LoVo (cell line): ENCODE data around the gene EFCAB12.
"Not testable (repeated sequence)": the region's sequence is repeated elsewhere in the genome, so short reads cannot be mapped to it uniquely, and the experiment has no call there.

Source experiments
- DNase-seq: peaks from one replicate; pipeline ENCODE4 v3.0.0-alpha.2; 2016; ENCODE audit warnings: low spot score

EFCAB12 gene

DNA sequence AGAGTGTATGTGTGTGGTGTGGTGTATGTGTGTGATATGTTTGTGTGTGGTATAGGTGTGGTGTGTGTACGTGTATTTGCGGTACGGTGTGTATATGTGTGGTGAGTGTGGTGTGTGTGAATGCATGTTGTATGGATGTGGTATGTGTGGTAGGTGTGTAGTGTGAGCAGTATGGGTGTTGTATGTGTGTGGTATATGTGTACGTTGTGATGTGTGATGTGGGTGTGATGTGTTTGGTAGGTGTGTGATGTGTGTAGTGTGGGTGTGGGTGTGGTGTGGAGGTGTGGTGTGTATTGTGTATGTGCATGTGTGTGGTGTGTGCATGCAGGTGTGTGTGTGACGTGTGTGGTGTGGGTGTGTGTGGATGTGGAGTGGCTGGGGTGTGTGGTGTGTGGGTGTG is 58.7 kb downstream of the EFCAB12 start:
- DNase-seq: no peak

DNA sequence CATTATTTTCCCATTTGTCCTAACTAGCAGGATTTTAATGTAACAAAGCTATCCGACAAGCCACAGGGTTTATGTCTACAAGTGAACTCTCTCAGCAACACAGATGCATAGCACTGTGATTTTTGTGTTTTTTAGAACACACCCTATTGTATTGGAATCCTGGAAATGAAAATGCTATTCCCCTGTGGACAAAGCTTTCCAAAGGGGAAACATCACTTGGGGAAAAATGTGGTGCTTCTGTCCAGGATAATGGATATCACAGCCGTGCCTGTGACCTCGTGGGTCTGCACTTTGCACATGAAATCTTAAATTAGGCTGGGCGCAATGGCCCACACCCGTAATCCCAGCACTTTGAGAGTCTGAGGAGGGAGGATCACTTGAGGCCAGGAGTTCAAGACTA is 60.6 kb downstream of the EFCAB12 start:
- no peak for DNase-seq

DNA sequence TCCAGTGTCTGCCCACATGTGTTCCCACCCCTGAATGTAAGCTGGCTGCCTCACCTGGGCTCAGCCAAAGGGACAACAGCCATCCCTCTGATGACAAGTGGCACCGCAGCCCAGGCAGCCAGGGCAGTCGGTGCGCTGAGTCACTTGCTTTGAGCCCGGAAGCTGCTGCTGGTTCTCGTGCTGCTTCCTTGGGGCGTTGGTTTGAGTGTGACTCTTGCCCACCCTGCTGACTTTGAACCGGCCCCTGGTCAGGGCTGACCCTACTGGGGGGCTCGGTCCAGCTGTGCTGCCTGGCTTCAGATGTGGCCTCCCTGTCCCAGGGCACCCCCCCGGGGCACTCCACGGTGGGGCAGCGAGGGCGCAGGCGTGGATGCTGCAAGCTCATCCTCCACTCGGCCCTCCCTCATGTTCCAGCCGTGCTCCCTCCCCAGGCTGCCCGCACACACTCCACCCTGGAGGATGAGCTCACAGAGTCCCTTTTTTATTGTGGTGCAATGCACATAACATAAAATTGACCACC is 62.1 kb downstream of the EFCAB12 start:
- DNase-seq: no peak

DNA sequence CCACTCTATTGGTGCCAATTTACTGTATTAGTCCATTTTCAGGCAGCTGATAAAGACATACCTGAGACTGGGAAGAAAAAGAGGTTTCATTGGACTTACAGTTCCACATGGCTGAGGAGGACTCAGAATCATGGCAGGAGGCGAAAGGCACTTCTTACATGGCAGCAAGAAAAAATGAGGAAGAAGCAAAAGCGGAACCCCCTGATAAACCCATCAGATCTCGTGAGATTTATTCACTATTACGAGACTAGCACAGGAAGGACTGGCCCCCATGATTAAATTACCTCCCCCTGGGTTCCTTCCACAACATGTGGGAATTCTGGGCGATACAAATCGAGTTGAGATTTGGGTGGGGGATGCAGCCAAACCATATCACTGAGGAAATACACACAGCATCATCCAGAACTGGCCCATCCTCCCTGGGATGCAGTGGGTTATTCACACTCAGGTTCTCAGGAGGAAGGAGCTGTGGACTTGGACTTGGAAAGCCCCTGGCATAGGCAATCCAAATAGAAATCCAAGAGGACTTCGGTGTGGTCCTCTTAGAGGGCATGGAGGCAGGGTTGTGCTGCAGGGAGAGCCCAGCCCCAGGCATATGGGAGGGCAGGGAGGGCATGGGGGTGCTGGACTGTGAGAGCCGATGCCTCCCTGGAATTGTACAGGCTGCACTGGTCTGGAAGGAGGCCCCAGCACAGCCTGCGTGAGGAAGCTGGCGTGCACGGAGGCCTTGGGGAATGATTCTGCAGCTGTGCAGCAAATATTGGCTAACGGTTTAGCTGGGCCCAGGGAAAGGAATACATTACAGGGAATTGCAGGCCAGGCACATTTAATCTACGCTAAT is 62.9 kb downstream of the EFCAB12 start:
- no peak for DNase-seq

DNA sequence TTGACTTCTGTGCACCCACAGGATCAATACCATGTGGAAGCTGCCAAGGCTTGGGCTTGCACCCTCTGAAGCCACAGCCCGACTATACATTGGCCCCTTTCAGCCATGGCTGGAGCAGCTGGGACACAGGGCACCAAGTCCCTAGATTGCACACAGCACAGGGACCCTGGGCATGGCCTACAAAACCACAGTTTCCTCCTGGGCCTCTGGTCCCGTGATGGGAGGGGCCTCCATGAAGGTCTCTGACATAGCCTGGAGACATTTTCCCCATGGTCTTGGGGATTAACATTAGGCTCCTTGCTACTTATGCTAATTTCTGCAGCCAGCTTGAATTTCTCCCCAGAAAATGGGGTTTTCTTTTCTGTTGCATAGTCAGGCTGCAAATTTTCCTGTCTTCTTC is 63.6 kb downstream of the EFCAB12 start:
- DNase-seq: not testable (repeated sequence)

DNA sequence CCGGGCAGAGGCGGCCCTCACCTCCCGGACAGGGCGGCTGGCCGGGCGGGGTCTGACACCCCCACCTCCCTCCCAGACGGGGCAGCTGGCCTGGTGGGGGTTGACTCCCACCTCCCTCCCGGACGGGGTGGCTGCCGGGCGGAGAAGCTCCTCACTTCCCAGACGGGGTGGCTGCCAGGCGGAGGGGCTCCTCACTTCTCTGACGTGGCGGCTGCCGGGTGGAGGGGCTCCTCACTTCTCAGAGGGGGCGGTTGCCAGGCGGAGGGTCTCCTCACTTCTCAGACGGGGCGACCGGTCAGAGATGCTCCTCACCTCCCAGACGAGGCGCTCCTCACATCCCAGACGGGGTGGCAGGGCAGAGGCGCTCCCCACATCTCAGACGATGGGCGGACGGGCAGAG is 65.1 kb downstream of the EFCAB12 start:
- not testable (repeated sequence) for DNase-seq

DNA sequence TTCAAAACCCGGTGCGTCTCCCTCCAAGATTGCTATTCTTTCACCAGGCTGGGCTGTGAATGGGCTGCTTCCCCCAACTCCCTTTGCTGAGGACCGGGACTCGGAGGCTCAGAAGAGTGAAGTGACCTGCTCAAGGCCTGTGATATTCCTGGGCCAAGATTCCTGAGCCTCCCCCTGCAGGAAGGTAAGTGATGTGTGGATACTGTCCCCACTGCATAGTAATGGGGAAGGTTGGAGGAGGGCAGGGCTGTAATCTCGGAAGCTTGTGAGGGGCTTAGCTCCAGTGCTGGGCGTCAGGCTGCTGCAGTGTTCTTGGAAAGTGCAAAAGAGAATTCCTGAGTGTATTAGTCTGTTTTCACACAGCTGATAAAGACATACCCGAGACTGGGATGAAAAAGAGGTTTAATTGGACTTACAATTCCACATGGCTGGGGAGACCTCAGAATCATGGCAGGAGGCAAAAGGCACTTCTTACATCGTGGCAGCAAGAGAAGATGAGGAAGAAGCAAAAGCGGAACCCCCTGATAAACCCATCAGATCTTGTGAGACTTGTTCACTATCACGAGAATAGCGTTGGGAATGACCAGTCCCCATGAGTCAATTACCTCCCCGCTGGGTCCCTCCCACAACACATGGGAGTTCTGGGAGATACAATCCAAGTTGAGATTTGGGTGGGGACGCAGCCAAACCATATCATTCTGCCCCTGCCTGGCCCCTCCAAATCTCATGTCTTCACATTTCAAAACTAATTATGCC is 67.6 kb downstream of the EFCAB12 start:
- DNase-seq: no peak

DNA sequence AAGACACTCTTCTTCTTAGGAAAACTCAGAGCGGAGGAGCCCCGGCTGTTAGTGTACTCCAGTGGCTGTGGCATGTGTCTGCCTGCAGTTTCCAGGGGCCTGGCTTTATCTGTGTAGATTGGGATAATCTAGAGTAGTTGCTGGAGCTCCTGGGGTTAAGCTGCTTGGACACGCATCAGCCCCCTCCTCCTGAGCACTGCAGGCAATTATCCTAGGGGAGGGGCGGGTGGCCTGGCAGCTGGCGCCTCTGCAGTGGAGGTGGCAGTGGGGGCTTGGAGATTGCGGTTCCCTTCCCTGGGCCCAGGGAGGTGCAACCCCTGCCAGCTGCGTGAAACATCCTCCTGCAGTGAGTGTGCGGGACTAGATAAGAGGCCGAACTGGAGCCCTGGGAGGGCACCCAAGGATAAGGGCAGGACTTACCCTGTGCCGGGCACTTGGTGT is 68.2 kb downstream of the EFCAB12 start:
- no peak for DNase-seq

DNA sequence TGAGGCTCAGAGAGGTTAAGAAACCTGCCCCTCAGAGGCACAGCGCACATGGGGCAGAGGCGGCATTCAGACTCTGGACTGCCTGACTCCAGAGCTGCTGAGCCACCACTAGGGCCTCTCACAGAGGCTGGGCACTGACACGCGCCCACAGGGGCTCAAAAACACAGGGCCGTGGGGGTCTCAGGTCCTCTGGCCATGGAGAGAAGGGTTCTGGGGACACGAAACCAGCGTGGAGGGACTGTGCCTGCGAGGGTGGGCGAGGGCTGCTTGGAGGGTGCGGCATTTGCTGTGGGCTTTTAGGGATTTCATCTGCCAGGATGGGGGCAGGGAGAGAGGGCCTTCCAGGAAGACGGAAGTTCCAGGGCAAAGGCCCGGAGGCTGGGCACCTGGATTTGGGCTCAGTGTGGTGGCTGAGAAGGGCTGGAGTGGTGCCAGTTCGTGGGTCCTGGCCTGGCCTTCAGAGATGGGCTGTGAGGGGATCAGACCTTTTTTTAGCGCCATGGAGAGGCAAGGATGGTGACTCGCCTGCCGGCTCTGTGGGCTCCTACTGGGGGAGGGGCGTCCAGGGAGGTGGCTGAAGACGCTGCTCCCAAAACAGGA is 69.6 kb downstream of the EFCAB12 start:
- no peak for DNase-seq

DNA sequence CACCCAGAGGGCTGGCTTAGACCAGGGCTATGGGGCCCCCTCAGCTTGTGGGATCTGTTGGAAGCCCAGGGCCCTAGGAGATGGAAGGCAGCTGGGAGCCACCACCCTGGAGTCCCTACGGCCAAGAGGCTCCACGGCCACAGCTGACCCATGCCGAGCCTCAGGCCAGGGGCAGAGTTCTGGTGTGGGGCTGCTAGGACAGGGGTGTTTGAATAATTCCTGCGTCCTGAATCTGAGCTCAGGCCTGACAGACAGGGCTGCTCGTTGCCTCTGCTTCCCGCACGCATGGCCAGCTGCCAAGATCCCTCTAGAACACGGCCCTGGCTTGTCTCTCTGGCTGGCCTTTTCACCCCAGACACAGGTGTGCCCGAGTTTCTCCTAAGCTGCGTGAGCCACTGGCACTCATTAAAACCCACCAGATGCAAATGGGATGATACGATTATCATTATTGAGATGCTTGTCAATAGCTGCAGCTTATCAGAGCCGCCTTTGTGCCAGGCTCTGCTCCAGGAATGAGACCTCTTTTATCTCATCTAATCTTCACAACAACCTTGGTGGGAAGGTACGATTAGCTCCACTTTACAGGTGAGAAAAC is 70.2 kb downstream of the EFCAB12 start:
- no peak for DNase-seq

DNA sequence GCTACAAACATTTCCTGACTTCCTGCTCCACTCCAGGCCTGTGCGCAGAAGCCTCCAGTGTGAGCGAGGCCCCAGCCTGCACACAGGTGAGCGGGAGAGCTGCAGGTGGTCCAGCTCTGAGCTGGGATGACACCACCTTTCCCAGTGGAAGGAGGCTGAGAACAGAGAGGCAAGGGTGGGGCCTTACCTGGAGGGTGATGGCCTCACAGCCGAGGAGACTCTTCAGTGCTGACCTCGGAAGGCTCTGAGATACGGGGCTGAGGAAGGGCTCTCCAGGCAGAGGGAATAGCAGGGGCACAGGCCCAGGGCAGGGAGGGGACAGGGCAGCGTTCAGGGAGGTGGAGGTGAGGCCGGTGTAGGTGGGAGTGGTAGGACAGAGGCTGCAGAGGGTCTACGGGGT is 70.8 kb downstream of the EFCAB12 start:
- no peak for DNase-seq

DNA sequence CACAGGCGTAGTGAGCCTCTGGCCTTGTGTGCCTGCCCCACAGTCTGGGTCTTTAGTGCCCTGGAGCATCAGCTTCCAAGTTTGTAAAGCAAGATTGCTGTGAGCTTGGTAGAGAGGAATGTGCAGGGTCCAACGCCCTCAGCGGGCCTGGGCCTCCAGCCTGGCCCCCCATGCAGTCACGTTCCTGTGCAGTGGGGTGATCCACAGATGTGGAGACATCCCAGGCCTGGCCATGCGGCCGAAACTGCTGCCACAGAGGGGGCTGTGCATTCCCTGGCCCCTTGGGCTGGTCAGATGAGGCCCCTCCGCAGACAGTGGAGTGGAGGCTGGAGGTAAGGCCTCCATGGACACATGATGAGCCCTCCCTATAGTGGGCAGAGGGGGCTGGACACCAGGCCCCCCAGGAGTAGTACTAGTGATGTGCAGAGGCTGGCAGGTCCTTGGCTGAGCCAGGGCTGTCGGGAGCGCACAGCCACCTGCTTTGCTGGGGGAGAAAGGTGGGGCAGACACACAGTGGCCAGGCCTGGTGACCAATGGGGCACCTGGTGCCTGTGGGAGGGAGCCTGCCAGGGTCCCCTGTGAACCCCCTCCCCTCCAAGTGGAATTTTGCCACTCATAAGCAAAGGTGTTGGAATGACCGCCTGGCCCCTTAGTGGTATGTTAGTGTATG is 71.5 kb downstream of the EFCAB12 start:
- DNase-seq: no peak

DNA sequence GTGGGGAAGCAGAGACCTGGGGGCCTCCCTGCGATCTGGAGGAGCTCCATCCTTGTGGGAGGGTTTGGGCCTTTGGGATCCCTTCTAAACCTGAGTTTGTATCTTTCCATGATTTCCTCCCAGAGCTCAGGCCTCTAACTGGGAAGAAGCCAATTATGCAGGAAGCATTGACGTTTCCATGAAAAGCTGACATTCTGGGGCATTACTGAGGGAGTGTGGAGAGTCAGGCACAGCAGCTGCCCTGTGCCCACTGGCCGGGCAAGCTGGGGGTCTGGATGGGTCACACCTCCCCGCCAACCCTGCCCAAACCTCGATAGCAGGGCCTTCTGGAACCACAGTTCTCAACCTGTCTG is 74.9 kb downstream of the EFCAB12 start:
- no peak for DNase-seq

DNA sequence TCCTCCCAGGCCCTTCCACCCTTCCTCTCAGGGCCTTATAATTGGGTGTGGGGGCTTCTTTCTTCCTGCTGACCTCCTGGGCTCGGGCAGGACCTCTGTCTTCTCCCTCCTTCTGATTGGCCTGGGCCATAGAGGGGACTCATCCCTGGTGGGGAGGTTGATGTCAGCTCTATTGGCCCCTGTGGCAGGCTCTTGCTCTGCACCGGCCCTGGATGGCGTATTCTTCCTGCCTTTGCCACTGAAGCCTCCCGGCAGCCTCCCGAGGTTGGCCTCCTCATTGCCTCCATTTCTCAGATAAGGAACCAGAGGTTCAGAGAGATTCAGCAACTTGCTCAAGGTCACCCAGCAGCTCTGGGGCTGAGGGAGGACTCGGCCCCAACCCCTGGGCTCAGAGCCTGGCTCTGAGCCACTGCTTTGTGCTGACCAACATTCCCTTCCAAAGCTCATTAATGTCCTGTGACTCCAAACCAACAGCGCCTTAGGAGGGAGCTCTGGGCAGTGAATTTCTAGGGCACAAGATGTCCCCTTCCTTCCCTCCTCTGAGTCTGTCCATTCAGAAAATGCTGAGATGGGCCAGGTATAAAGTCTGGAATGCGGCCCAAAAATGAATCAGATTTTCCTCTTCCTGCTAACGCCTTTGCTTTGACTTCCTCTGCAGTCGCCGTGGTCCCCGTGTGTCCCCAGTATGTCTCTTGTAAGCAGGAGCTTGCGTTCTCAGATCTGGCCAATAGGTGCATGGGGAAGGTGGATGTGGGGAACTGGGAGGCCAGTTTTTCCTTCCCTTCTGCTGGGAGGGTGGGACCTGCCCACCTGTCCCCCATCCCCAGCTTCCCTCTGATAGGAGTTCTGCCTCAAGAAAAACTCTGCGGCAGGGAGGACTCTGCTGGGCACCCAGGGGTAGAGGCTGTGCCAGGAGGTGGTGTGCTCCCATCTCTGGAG is 75.5 kb downstream of the EFCAB12 start:
- no peak for DNase-seq

DNA sequence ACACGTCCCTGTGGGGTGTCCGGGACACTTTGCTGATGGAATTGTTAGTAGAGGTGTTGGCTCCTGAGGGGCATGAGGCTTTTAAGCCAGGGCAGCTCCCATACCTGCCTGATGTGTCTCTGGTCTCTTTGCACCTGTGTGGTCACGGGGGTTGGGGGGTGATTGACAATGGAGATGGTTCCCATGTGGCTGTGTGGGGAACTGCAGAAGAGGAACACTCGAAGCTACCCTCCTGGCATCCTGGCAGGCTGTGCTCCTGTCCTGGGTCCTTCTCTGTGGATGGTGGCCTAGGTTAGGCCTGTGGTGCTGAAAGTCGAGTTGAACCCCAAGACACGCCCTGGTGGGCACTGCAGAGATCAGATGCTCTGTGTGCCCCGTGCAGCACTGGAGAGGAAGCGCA is 76.4 kb downstream of the EFCAB12 start:
- no peak for DNase-seq
